Spinal cord (tissue), 10 donors: ENCODE results near the gene LDHB. TPM values are rescaled to one million over a fixed set of nuclear protein-coding genes. Genes with fewer than 3 reads are reported as not detected.
"Not testable (repeated sequence)": the region's sequence is repeated elsewhere in the genome, so short reads cannot be mapped to it uniquely, and the experiment has no call there.

Experiments
- DNase-seq, 6 donors: peaks; one replicate each; pipeline versions ENCODE4 v3.0.0 to v3.0.0-alpha.2; 2013 to 2015; ENCODE audit warnings: low spot score in 6 of 6, low read depth in 4 of 6
- H3K27ac ChIP-seq: one replicate; pipeline ENCODE4 v1.5.1; 2013; ENCODE audit warnings: low read depth, low read length, control low read depth
- H3K27me3 ChIP-seq: one replicate; pipeline ENCODE4 v1.6.1; 2013; ENCODE audit warnings: low read length; ENCODE audit not compliant: control insufficient read depth, insufficient read depth
- H3K36me3 ChIP-seq: one replicate; pipeline ENCODE4 v1.6.1; 2013; ENCODE audit warnings: low read length; ENCODE audit not compliant: control insufficient read depth, insufficient read depth
- H3K4me1 ChIP-seq: one replicate; pipeline ENCODE4 v1.6.1; 2013; ENCODE audit warnings: low read length; ENCODE audit not compliant: control insufficient read depth, insufficient read depth
- H3K4me3 ChIP-seq: one replicate; pipeline ENCODE4 v1.5.1; 2013; ENCODE audit warnings: low read depth, low read length, control low read depth
- H3K9me3 ChIP-seq: one replicate; pipeline ENCODE4 v1.6.1; 2013; ENCODE audit warnings: low read length; ENCODE audit not compliant: control insufficient read depth, insufficient read depth
- WGBS: methylation state at CpG from one replicate; pipeline ENCODE4 v1.1.5; 2013; ENCODE audit warnings: missing lambda C conversion rate; ENCODE audit not compliant: insufficient coverage; 5-methylcytosine and 5-hydroxymethylcytosine counted together
- polyA plus RNA-seq, 2 donors: library from polyadenylated mRNA; unstranded; fragments of 120-200 nt; gene quantifications; one replicate each; pipeline ENCODE4 v1.2.1, GENCODE V29; 2013; ENCODE audit not compliant: insufficient read length in 2 of 2
- total RNA-seq, 2 donors: library from RNA; depleted of rRNA in 1 of 2; stranded (reverse); fragments of 120-200 nt in 1 of 2; fragments of >200 nt in 1 of 2; gene quantifications; one replicate each; pipeline versions ENCODE4 v1.2.3 to v1.2.4, GENCODE V29; 2013 to 2014
- donor health status: healthy.

LDHB gene
- total and polyA plus RNA-seq, 4 donors: 648 to 988 (median 846) TPM

GRCh38 chr12:21690704-21691368, 33.2 kb upstream of the LDHB start:
- Histone ChIP-seq H3K27ac (no peak overlapping the region), H3K4me3 (no peak overlapping the region), H3K27me3 (no peaks in the 10 kb centered on the region), H3K4me1 (no peaks in the 10 kb centered on the region), H3K36me3 (no peaks in the 10 kb centered on the region), H3K9me3 (peaks cover 8% of the 10 kb centered on the region)
- DNase-seq: no peak
- WGBS: 83% methylated on average over 1 of the region's 2 CpGs

GRCh38 chr12:21683115-21683514, 25.5 kb upstream of the LDHB start:
- Histone ChIP-seq H3K4me3 (no peak overlapping the region), H3K36me3 (no peaks in the 10 kb centered on the region), H3K4me1 (no peaks in the 10 kb centered on the region), H3K27me3 (no peaks in the 10 kb centered on the region), H3K9me3 (peaks cover 2% of the 10 kb centered on the region), H3K27ac (no peak overlapping the region)
- no peak for DNase-seq
- no CpG with 5 or more reads among the region's 3 CpGs for WGBS

GRCh38 chr12:21678959-21679358, 21.3 kb upstream of the LDHB start:
- DNase-seq: peak in 1 of 6 donors; percentile 42
- no CpG with 5 or more reads among the region's 1 CpG for WGBS
- Histone ChIP-seq H3K4me1 (no peaks in the 10 kb centered on the region), H3K9me3 (no peaks in the 10 kb centered on the region), H3K27me3 (no peaks in the 10 kb centered on the region), H3K4me3 (no peak overlapping the region), H3K27ac (no peak overlapping the region), H3K36me3 (no peaks in the 10 kb centered on the region)

GRCh38 chr12:21677622-21678277, 20.1 kb upstream of the LDHB start:
- 92% methylated on average over 4 of the region's 7 CpGs for WGBS
- DNase-seq: no peak

GRCh38 chr12:21677204-21677603, 19.6 kb upstream of the LDHB start:
- Histone ChIP-seq H3K4me3 (no peak overlapping the region), H3K36me3 (no peaks in the 10 kb centered on the region), H3K4me1 (no peaks in the 10 kb centered on the region), H3K27me3 (no peaks in the 10 kb centered on the region), H3K9me3 (no peaks in the 10 kb centered on the region), H3K27ac (no peak overlapping the region)
- WGBS: 89% methylated on average over 10 of the region's 13 CpGs
- no peak for DNase-seq

More at GRCh38 chr12:21677622-21678277, 20.1 kb upstream of the LDHB start:
- H3K27me3 ChIP-seq: no peaks in the 10 kb centered on the region
- no peaks in the 10 kb centered on the region for H3K4me1 ChIP-seq
- H3K36me3 ChIP-seq: no peaks in the 10 kb centered on the region
- no peak overlapping the region for H3K4me3 ChIP-seq
- no peaks in the 10 kb centered on the region for H3K9me3 ChIP-seq
- no peak overlapping the region for H3K27ac ChIP-seq

- H3K27ac ChIP-seq: no peak overlapping the region
- no peaks in the 10 kb centered on the region for H3K9me3 ChIP-seq
- H3K4me3 ChIP-seq: no peak overlapping the region
- 89% methylated on average over 1 of the region's 3 CpGs for WGBS
- DNase-seq: no peak
- H3K4me1 ChIP-seq: no peaks in the 10 kb centered on the region
- H3K27me3 ChIP-seq: no peaks in the 10 kb centered on the region
- no peaks in the 10 kb centered on the region for H3K36me3 ChIP-seq
These were observed 19.1 kb upstream of the LDHB start for GRCh38 chr12:21676776-21677175.

- H3K4me3 ChIP-seq: no peak overlapping the region
- DNase-seq: no peak
- WGBS: no CpG with 5 or more reads among the region's 3 CpGs
- no peaks in the 10 kb centered on the region for H3K36me3 ChIP-seq
- H3K4me1 ChIP-seq: no peaks in the 10 kb centered on the region
- no peaks in the 10 kb centered on the region for H3K27me3 ChIP-seq
- H3K27ac ChIP-seq: no peak overlapping the region
- no peaks in the 10 kb centered on the region for H3K9me3 ChIP-seq
These were observed 18.0 kb upstream of the LDHB start for GRCh38 chr12:21675641-21676040.

GRCh38 chr12:21675096-21675495, 17.5 kb upstream of the LDHB start:
- Histone ChIP-seq H3K27me3 (no peaks in the 10 kb centered on the region), H3K9me3 (no peaks in the 10 kb centered on the region), H3K4me1 (no peaks in the 10 kb centered on the region), H3K27ac (no peak overlapping the region), H3K36me3 (no peaks in the 10 kb centered on the region), H3K4me3 (no peak overlapping the region)
- DNase-seq: no peak
- WGBS: 89% methylated on average over 5 of the region's 5 CpGs

GRCh38 chr12:21673830-21674552, 16.3 kb upstream of the LDHB start:
- not testable (repeated sequence) for H3K4me1 ChIP-seq, H3K36me3 ChIP-seq, DNase-seq, H3K9me3 ChIP-seq, H3K27me3 ChIP-seq, H3K27ac ChIP-seq, H3K4me3 ChIP-seq
- WGBS: 98% methylated on average over 28 of the region's 39 CpGs
